Adrenal gland (tissue), 12 donors: ENCODE data around the gene SLC19A2. TPM values are rescaled to one million over a fixed set of nuclear protein-coding genes. Genes with fewer than 3 reads are reported as not detected.

Experiments
- DNase-seq, 7 donors: peaks; one replicate each; pipeline ENCODE4 v3.0.0-alpha.2; 2019 to 2020
- H3K27ac ChIP-seq, 5 donors: fragments of 200-600 bp; sonication (generic) in 4 of 5; 1 replicate in 3 of 5; 2 replicates in 2 of 5; pipeline versions ENCODE4 v1.5.1 to v1.8.0; 2016 to 2020; ENCODE audit warnings: mild to moderate bottlenecking in 1 of 5
- H3K27me3 ChIP-seq: fragments of 200-600 bp; 2 replicates; pipeline ENCODE4 v1.8.0; 2021
- H3K36me3 ChIP-seq, 2 donors: fragments of 200-600 bp; replicated peaks in 1 of 2; 1 replicate in 1 of 2; 2 replicates in 1 of 2; pipeline versions ENCODE4 v1.5.1 to v1.8.0; 2018 to 2022
- H3K4me1 ChIP-seq, 2 donors: fragments of 200-600 bp; replicated peaks in 1 of 2; 1 replicate in 1 of 2; 2 replicates in 1 of 2; pipeline versions ENCODE4 v1.5.1 to v1.8.0; 2018 to 2021
- H3K4me3 ChIP-seq, 4 donors: fragments of 200-600 bp; sonication (generic) in 3 of 4; one replicate each; pipeline ENCODE4 v1.5.1; 2016 to 2018
- H3K9me3 ChIP-seq, 3 donors: fragments of 200-600 bp; sonication (generic) in 1 of 3; replicated peaks in 1 of 3; 1 replicate in 2 of 3; 2 replicates in 1 of 3; pipeline versions ENCODE4 v1.5.1 to v1.8.0; 2016 to 2021
- POLR2A ChIP-seq, 2 donors: fragments of 450-650 bp; IDR thresholded peaks; one replicate each; pipeline ENCODE4 v1.6.1; 2017; ENCODE audit warnings: antibody characterized with exemption in 2 of 2, mild to moderate bottlenecking in 2 of 2, moderate library complexity in 1 of 2
- WGBS, 4 donors: extraction: QIAGEN DNeasy Blood & Tissue Kit in 2 of 4; methylation state at CpG; one replicate each; pipeline versions ENCODE4 v1.1.5 to v1.1.7; 2013 to 2017; 5-methylcytosine and 5-hydroxymethylcytosine counted together
- intact Hi-C, 2 donors: fragments of 100-400 bp; cut with DNase I; formaldehyde crosslinking; loops; one replicate each; pipeline versions ENCODE4 v1.14.1 to v1.15.0; 2022 to 2023
- polyA plus RNA-seq, 3 donors: library from polyadenylated mRNA; stranded (reverse); fragments of 200-250 nt in 2 of 3; fragments of 350-450 nt in 1 of 3; fragmentation: Illumina TruSeq in 1 of 3; extraction: RNeasy Lipid Tissue Mini Kit (QIAGEN cat#74804) in 1 of 3; gene quantifications; one replicate each; pipeline ENCODE4 v1.2.3, GENCODE V29; 2013 to 2014
- total RNA-seq, 9 donors: library from RNA; depleted of rRNA in 4 of 9; stranded (reverse); fragments of >200 nt in 4 of 9; fragments of 120-200 nt in 1 of 9; fragmentation: NEBNext Ultra II Directional in 1 of 9; extraction: Animal tissue kit (Norgen Biotek cat#: 25700) in 1 of 9; gene quantifications; one replicate each; pipeline versions ENCODE4 v1.1.0 to v1.2.4, GENCODE V29; 2013 to 2023
- TF ChIP-seq, protein P1 (sequence below), 6 experiments: fragments of 450-650 bp in 4 of 6; fragments of 200-600 bp in 2 of 6; sonication (generic) in 1 of 6; IDR thresholded peaks; 1 replicate in 5 of 6; 2 replicates in 1 of 6; pipeline versions ENCODE4 v1.5.1 to v1.8.0; 2016 to 2021; ENCODE audit warnings: antibody characterized with exemption in 6 of 6, mild to moderate bottlenecking in 2 of 6, moderate library complexity in 1 of 6
- donor health status: healthy with polysubstance abuse.
- donor health status: Bipolar disorder and iron deficiency.
- donor health status: DM: yes; HTN: yes; CAD: no.
- donor health status: DM: no; HTN: no; CAD: no.
- donor health status: DM: no; HTN: no; CAD: no.
- donor health status: DM: yes; HTN: yes; CAD: no.

SLC19A2 gene
- total and polyA plus RNA-seq, 12 donors: 6.7 to 29.2 (median 12.7) TPM

DNA sequence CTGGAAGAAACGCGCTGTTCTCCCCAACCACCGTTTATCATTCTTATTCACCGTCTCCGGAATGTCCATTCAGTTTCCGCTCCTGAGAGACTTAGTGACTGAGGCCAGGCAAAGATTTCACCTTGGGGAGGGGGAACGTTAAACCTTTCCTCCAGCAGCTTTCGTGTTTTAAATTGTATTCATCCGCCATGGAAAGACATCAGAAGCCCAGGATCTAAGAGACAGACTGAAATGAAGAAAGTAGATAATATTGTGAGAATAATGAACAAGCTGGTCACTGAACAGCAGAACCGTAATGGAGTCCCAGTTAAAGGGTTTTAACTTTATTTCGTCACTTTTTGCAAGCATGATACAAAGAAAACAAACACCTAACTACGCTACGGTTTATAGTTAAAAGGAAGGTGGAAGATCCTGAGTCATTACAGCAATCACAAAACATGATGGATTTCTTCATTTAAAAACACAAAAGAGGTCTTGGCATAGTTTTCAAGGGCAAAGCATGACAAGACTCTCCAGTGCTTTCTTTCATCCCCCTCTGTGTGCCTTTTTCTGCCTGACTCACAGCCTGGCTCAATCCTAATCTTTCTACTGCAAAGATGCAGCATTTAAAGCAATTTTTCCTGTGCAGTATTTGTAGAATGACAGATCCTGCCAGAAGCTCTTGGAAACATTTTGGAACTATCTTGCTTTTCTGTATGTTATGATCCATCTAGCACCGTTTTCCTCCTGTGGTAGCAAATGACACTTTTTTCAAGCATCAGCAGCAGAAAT, 722 bp upstream of the SLC19A2 start:
- no peaks in the 10 kb centered on the region for H3K27me3 ChIP-seq
- H3K4me3 ChIP-seq: peak overlapping the region in 3 of 4 donors; percentile 34 to 85 (median 70)
- H3K9me3 ChIP-seq: no peaks in the 10 kb centered on the region
- H3K4me1 ChIP-seq: peaks cover 17 to 36% of the 10 kb centered on the region in 2 donors
- WGBS, 4 donors: 1 to 2% (median 2%) methylated on average over 12 to 14 of the region's 14 CpGs
- peak overlapping the region; percentile 94 to 99 (median 96) for H3K27ac ChIP-seq
- DNase-seq: peak; percentile 51 to 82 (median 68)
- intact Hi-C loops: no loop called here
- TF ChIP-seq POLR2A (IDR thresholded peaks at IDR 0.05): peak in 1 of 2 donors; percentile 5
- TF ChIP-seq, protein P1, sequence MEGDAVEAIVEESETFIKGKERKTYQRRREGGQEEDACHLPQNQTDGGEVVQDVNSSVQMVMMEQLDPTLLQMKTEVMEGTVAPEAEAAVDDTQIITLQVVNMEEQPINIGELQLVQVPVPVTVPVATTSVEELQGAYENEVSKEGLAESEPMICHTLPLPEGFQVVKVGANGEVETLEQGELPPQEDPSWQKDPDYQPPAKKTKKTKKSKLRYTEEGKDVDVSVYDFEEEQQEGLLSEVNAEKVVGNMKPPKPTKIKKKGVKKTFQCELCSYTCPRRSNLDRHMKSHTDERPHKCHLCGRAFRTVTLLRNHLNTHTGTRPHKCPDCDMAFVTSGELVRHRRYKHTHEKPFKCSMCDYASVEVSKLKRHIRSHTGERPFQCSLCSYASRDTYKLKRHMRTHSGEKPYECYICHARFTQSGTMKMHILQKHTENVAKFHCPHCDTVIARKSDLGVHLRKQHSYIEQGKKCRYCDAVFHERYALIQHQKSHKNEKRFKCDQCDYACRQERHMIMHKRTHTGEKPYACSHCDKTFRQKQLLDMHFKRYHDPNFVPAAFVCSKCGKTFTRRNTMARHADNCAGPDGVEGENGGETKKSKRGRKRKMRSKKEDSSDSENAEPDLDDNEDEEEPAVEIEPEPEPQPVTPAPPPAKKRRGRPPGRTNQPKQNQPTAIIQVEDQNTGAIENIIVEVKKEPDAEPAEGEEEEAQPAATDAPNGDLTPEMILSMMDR (IDR thresholded peaks at IDR 0.05): no peak
- H3K36me3 ChIP-seq: no peaks in the 10 kb centered on the region

DNA sequence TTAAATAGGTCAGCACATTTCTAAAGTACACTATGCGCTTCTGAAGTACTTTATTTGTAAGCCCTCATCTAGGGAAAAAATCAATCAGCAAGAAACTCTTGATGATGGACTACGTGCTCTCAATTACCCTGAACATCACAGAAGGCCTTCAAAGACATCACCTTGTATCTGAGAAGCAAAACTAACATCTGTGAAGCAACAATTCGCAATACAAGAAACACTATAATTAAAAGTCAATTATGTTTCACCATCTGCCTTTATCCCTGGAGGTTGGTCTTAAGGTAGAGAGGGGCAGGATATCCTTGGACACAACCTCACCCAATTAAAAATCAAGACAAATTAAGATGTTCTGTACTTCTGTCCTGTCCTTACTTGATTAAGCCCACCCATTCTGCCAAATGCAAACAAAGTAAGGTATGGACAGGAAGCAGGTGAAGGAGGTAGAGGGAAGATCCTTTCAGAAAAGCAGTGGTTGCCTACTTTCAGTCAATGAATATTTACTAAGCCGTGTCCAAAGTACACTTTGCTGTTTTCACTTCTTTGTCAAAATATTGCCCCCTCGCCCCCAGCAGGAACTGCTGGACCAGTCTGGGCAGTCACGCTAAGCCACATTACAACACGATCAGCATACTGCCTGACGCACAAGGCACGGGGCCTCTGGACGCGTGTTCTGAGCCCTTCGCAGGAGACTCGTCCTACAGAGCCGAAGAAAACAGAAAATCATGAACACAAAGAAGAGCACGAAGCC, 887 bp downstream of the SLC19A2 start:
- TF ChIP-seq, protein P1 (IDR thresholded peaks at IDR 0.05): no peak
- TF ChIP-seq POLR2A (IDR thresholded peaks at IDR 0.05): no peak
- H3K9me3 ChIP-seq: no peaks in the 10 kb centered on the region
- H3K36me3 ChIP-seq: no peaks in the 10 kb centered on the region
- H3K4me3 ChIP-seq: peak overlapping the region; percentile 20 to 85 (median 48)
- DNase-seq: peak; percentile 63 to 85 (median 79)
- intact Hi-C loops: no loop called here
- H3K27ac ChIP-seq: peak overlapping the region; percentile 94 to 99 (median 96)
- 9 to 13% (median 10%) methylated on average over 15 of the region's 15 CpGs for WGBS, 4 donors
- H3K4me1 ChIP-seq: peaks cover 20 to 45% of the 10 kb centered on the region in 2 donors
- H3K27me3 ChIP-seq: no peaks in the 10 kb centered on the region

DNA sequence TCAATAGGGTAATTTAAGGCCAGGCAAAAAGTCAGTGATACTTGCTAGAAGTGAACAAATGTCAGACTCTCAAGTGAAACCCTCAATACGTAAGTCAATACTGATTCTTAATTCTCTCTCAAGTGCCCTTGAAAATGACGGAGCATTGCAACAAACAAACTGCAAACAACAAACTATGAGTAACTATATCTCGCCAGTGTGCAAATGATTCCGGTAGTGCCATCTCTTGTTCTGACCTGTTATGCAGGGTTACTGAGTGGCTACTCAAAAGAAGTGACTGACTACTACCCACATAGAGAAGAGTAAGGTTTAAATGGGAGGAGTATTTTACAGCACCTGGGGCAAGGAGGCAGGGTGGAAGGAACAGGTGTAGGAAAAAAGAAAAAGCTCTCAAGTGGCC, 1.6 kb downstream of the SLC19A2 start:
- Histone ChIP-seq H3K36me3 (no peaks in the 10 kb centered on the region), H3K9me3 (no peaks in the 10 kb centered on the region), H3K27ac (peak overlapping the region; percentile 94 to 99 (median 96)), H3K4me1 (peaks cover 27 to 52% of the 10 kb centered on the region in 2 donors), H3K4me3 (peak overlapping the region in 2 of 4 donors; percentile 70 to 85), H3K27me3 (no peaks in the 10 kb centered on the region)
- WGBS, 4 donors: 36 to 60% (median 48%) methylated on average over 4 of the region's 4 CpGs
- DNase-seq: peak in 1 of 7 donors; percentile 25
- TF ChIP-seq, protein P1 (IDR thresholded peaks at IDR 0.05): no peak
- no peak for TF ChIP-seq POLR2A (IDR thresholded peaks at IDR 0.05)
- intact Hi-C loops: no loop called here

DNA sequence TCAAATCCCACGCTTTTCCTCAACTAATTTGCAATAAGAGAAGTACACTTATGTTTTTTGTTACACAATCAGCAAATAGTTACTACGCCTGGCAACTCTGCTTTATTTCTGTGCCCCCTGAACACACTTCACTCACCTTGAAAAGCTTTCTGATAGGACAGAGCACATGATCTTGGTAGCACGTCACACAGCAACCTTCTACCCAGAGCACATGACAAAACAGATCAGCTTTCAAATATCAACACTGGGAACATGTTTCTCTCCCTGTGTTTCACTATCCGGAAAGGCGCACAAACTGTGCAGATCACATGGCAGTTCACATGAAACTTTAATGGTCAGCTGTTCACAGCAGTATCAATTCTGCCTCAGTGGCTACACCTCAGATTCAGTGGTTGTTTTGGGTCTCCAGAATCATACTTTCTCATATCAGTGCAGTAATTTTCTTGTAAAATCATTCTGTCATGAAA, 2.2 kb downstream of the SLC19A2 start:
- peak; percentile 46 to 78 (median 72) for DNase-seq
- peaks cover 28 to 52% of the 10 kb centered on the region in 2 donors for H3K4me1 ChIP-seq
- peak overlapping the region in 1 of 4 donors; percentile 70 for H3K4me3 ChIP-seq
- intact Hi-C loops: no loop called here
- peak overlapping the region in 4 of 5 donors; percentile 61 to 99 (median 95) for H3K27ac ChIP-seq
- WGBS, 4 donors: 28 to 50% (median 38%) methylated on average over 5 of the region's 5 CpGs
- peak in 1 of 2 donors; percentile 87 for TF ChIP-seq POLR2A (IDR thresholded peaks at IDR 0.05)
- TF ChIP-seq, protein P1 (IDR thresholded peaks at IDR 0.05): no peak
- no peaks in the 10 kb centered on the region for H3K27me3 ChIP-seq
- H3K9me3 ChIP-seq: no peaks in the 10 kb centered on the region
- H3K36me3 ChIP-seq: no peaks in the 10 kb centered on the region
